Regular cardiac myocyte (primary cell): Measurements from ENCODE around the gene NFATC1. TPM values are rescaled to one million over a fixed set of nuclear protein-coding genes. Genes with fewer than 3 reads are reported as not detected.

Source experiments
- total RNA-seq: library from RNA; depleted of rRNA; stranded (reverse); fragments of >200 nt; gene quantifications from 2 replicates; pipeline ENCODE4 v1.2.3, GENCODE V29; 2014

NFATC1 gene
- 1.1 and 2.3 TPM in 2 replicates for total RNA-seq

GRCh38 chr18:79395761-79396404, at the start of gene NFATC1:
NFATC1 (plus strand) TSS chr18:79395930; CDS start chr18:79396225, 295 bp downstream.

